Fibroblast of lung (primary cell): Measurements from ENCODE around the gene FAAP100. TPM values are rescaled to one million over a fixed set of nuclear protein-coding genes. Genes with fewer than 3 reads are reported as not detected.

Experiments
- DNase-seq, 2 donors: peaks; one replicate each; pipeline versions ENCODE4 v3.0.0 to v3.0.0-alpha.2; 2010; ENCODE audit warnings: low read depth in 2 of 2
- H2AFZ ChIP-seq: 2 replicates; pipeline ENCODE4 v1.5.1; 2012; ENCODE audit warnings: low read length, control low read depth, inconsistent platforms
- H3K27ac ChIP-seq: 2 replicates; pipeline ENCODE4 v1.5.1; 2011; ENCODE audit warnings: low read length, control low read depth; ENCODE audit not compliant: insufficient read depth
- H3K27me3 ChIP-seq: 2 replicates; pipeline ENCODE4 v1.5.1; 2011; ENCODE audit warnings: mild to moderate bottlenecking, low read length; ENCODE audit not compliant: control insufficient read depth, insufficient read depth
- H3K36me3 ChIP-seq: 2 replicates; pipeline ENCODE4 v1.5.1; 2011; ENCODE audit warnings: low read length; ENCODE audit not compliant: control insufficient read depth, insufficient read depth
- H3K4me1 ChIP-seq: 2 replicates; pipeline ENCODE4 v1.5.1; 2011; ENCODE audit warnings: low read length; ENCODE audit not compliant: control insufficient read depth, insufficient read depth; ENCODE audit errors: extremely low read depth
- H3K4me2 ChIP-seq: 2 replicates; pipeline ENCODE4 v1.5.1; 2011; ENCODE audit warnings: low read length, control low read depth; ENCODE audit not compliant: insufficient read depth; ENCODE audit errors: extremely low read depth
- H3K4me3 ChIP-seq, 4 experiments: fragments of 200-600 bp in 1 of 4; sonication (generic) in 1 of 4; replicated peaks in 1 of 4; 2 replicates each; pipeline ENCODE4 v1.5.1; 2011 to 2016; ENCODE audit warnings: low read length in 4 of 4, low read depth in 3 of 4, mild to moderate bottlenecking in 3 of 4, control low read depth in 2 of 4, inconsistent platforms in 1 of 4, mixed read lengths in 1 of 4; ENCODE audit not compliant: insufficient read depth in 1 of 4; ENCODE audit errors: control extremely low read depth in 1 of 4
- H3K79me2 ChIP-seq: 2 replicates; pipeline ENCODE4 v1.5.1; 2012; ENCODE audit warnings: mild to moderate bottlenecking, low read length, inconsistent platforms; ENCODE audit not compliant: control insufficient read depth, insufficient read depth
- H3K9ac ChIP-seq: 2 replicates; pipeline ENCODE4 v1.5.1; 2011; ENCODE audit warnings: mild to moderate bottlenecking, low read length, control low read depth; ENCODE audit not compliant: insufficient read depth
- H3K9me3 ChIP-seq: 2 replicates; pipeline ENCODE4 v1.5.1; 2012; ENCODE audit warnings: low read depth, low read length; ENCODE audit not compliant: control insufficient read depth, insufficient read depth
- H4K20me1 ChIP-seq: 2 replicates; pipeline ENCODE4 v1.5.1; 2011; ENCODE audit warnings: low read length; ENCODE audit not compliant: control insufficient read depth, insufficient read depth; ENCODE audit errors: extremely low read depth
- EZH2 ChIP-seq: IDR thresholded peaks from 2 replicates; pipeline ENCODE4 v1.5.1; 2012; ENCODE audit warnings: low read length, control low read depth, mild to moderate bottlenecking; ENCODE audit errors: missing control alignments
- polyA plus RNA-seq, 2 donors: library from polyadenylated mRNA; depleted of rRNA in 1 of 2; stranded (reverse) in 1 of 2; unstranded in 1 of 2; fragments of >200 nt; gene quantifications; 2 replicates each; pipeline ENCODE4 v1.2.1, GENCODE V29; 2011 to 2012; ENCODE audit warnings: missing spikeins in 1 of 2
- total RNA-seq: library from RNA; depleted of rRNA; stranded (reverse); fragments of >200 nt; gene quantifications from 2 replicates; pipeline ENCODE4 v1.2.1, GENCODE V29; 2014
- TF ChIP-seq, protein P1 (sequence below), 2 donors: IDR thresholded peaks in 1 of 2; conservative IDR thresholded peaks in 1 of 2; 1 replicate in 1 of 2; 2 replicates in 1 of 2; pipeline ENCODE4 v1.5.1; 2011 to 2012; ENCODE audit warnings: low read length in 2 of 2, control low read depth in 1 of 2, inconsistent platforms in 1 of 2, low read depth in 1 of 2, mild to moderate bottlenecking in 1 of 2

FAAP100 gene
- total and polyA plus RNA-seq, 2 donors (not counting 1 experiment from before 2014, with no cell fraction given) = 6.7 to 10.4 TPM

DNA sequence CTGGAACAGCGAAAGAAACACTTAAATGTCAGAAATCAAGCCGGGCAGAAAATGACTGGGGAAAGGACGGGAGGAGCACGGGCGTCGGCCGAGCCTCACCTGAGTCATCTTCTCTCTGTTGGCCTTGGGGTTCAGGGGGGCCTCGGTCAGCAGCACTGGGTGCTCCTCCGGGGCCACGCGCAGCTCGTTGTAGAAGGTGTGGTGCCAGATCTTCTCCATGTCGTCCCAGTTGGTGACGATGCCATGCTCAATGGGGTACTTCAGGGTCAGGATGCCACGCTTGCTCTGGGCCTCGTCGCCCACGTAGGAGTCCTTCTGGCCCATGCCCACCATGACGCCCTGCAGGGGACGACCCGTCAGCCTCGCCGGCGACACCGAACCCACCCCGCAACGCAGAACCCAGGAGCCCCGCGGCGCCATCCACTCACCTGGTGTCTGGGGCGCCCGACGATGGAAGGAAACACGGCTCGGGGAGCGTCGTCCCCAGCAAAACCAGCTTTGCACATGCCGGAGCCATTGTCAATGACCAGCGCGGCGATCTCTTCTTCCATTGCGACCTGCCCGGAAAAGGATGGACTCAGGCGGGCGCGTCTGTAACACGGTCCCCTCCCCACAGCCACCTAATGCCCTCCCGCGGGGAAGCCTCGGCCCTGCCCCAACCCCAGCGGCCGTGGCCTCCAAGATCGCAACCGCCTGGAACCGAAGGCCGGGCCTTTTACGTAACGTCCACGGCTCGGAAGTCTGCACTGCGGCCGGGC is 40.2 kb downstream of the FAAP100 start:
- Histone ChIP-seq H3K27me3 (no peaks in the 10 kb centered on the region), H3K9ac (peak overlapping the region; percentile 82), H3K4me2 (peak overlapping the region; percentile 79), H3K27ac (peak overlapping the region; percentile 86), H3K79me2 (peaks cover 57% of the 10 kb centered on the region), H3K9me3 (no peaks in the 10 kb centered on the region), H2AFZ (no peak overlapping the region), H3K4me3 (peak overlapping the region; percentile 86 to 100 (median 94)), H3K36me3 (peaks cover 30% of the 10 kb centered on the region), H3K4me1 (peaks cover 7% of the 10 kb centered on the region), H4K20me1 (peaks cover 6% of the 10 kb centered on the region)
- no peak for DNase-seq
- TF ChIP-seq EZH2 = no peak
- TF ChIP-seq, protein P1, sequence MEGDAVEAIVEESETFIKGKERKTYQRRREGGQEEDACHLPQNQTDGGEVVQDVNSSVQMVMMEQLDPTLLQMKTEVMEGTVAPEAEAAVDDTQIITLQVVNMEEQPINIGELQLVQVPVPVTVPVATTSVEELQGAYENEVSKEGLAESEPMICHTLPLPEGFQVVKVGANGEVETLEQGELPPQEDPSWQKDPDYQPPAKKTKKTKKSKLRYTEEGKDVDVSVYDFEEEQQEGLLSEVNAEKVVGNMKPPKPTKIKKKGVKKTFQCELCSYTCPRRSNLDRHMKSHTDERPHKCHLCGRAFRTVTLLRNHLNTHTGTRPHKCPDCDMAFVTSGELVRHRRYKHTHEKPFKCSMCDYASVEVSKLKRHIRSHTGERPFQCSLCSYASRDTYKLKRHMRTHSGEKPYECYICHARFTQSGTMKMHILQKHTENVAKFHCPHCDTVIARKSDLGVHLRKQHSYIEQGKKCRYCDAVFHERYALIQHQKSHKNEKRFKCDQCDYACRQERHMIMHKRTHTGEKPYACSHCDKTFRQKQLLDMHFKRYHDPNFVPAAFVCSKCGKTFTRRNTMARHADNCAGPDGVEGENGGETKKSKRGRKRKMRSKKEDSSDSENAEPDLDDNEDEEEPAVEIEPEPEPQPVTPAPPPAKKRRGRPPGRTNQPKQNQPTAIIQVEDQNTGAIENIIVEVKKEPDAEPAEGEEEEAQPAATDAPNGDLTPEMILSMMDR (conservative IDR thresholded peaks at IDR 0.05 in 1 of 2, IDR thresholded peaks at IDR 0.05 in 1 of 2; ENCODE audit: low read depth in 1 of 2, low read length in 2 of 2) = no peak

DNA sequence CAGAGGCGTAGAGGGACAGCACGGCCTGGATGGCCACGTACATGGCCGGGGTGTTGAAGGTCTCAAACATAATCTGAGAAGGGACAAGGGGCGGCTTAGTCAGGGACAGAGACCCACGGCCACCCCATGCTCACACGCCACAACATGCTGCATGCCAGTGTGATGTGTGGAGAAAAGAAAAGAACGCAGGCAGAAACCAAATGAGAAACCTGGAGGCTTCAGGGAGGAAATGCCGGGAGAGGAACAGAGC is 40.7 kb downstream of the FAAP100 start:
- H2AFZ ChIP-seq = no peak overlapping the region
- peaks cover 30% of the 10 kb centered on the region for H3K36me3 ChIP-seq
- H3K4me2 ChIP-seq = peak overlapping the region; percentile 79
- H3K4me3 ChIP-seq = peak overlapping the region; percentile 86 to 100 (median 94)
- TF ChIP-seq EZH2 = no peak
- TF ChIP-seq, protein P1 (conservative IDR thresholded peaks at IDR 0.05 in 1 of 2, IDR thresholded peaks at IDR 0.05 in 1 of 2; ENCODE audit: low read depth in 1 of 2, low read length in 2 of 2) = no peak
- peak overlapping the region; percentile 82 for H3K9ac ChIP-seq
- H3K4me1 ChIP-seq = peaks cover 4% of the 10 kb centered on the region
- H3K27me3 ChIP-seq = no peaks in the 10 kb centered on the region
- H3K79me2 ChIP-seq = peaks cover 52% of the 10 kb centered on the region
- peak overlapping the region; percentile 86 for H3K27ac ChIP-seq
- H3K9me3 ChIP-seq = no peaks in the 10 kb centered on the region
- H4K20me1 ChIP-seq = peaks cover 6% of the 10 kb centered on the region
- no peak for DNase-seq

DNA sequence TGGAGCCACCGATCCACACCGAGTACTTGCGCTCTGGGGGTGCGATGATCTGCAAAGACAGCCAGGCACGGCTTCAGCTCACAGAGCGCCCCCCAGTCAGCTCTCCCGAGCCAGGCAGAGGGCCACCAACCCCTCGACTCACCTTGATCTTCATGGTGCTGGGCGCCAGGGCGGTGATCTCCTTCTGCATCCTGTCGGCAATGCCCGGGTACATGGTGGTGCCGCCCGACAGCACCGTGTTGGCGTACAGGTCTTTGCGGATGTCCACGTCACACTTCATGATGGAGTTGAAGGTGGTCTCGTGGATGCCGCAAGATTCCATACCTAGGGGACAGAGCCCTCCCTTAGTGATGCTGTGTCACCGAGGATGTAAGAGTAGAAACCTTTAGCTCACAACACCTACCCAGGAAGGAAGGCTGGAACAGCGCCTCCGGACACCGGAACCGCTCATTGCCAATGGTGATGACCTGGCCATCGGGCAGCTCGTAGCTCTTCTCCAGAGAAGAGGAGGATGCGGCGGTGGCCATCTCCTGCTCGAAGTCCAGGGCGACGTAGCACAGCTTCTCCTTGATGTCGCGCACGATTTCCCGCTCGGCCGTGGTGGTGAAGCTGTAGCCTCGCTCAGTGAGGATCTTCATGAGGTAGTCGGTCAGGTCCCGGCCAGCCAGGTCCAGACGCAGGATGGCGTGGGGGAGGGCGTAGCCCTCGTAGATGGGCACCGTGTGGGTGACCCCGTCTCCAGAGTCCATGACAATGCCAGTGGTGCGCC is 41.2 kb downstream of the FAAP100 start:
- Histone ChIP-seq H3K4me1 (no peaks in the 10 kb centered on the region), H3K36me3 (peaks cover 30% of the 10 kb centered on the region), H2AFZ (no peak overlapping the region), H3K9me3 (no peaks in the 10 kb centered on the region), H3K79me2 (peaks cover 47% of the 10 kb centered on the region), H3K27me3 (no peaks in the 10 kb centered on the region), H3K4me3 (peak overlapping the region; percentile 86 to 100 (median 94)), H3K9ac (peak overlapping the region; percentile 82), H4K20me1 (peaks cover 6% of the 10 kb centered on the region), H3K4me2 (peak overlapping the region; percentile 79), H3K27ac (peak overlapping the region; percentile 86)
- DNase-seq = peak in 1 of 2 donors; percentile 39
- TF ChIP-seq EZH2 = no peak
- TF ChIP-seq, protein P1 (conservative IDR thresholded peaks at IDR 0.05 in 1 of 2, IDR thresholded peaks at IDR 0.05 in 1 of 2; ENCODE audit: low read depth in 1 of 2, low read length in 2 of 2) = no peak
